HG02973 (cell line): Measurements from ENCODE around the gene EPHB2.

Experiments used
- ATAC-seq: cut with Tn5 transposase; IDR thresholded peaks from one replicate; pipeline ENCODE4 v1.9.1; 2021; ENCODE audit warnings: moderate library complexity; ENCODE audit not compliant: unreplicated experiment

Gene EPHB2

GRCh38 chr1:22852144-22852655 lies 141.6 kb downstream of the EPHB2 start:
- no peak for ATAC-seq

- no peak for ATAC-seq
Measured at GRCh38 chr1:22853651-22854185, 143.1 kb downstream of the EPHB2 start.

- no peak for ATAC-seq
Measured at GRCh38 chr1:22854688-22855565, 144.3 kb downstream of the EPHB2 start.

GRCh38 chr1:22855668-22856606 lies 145.3 kb downstream of the EPHB2 start:
- no peak for ATAC-seq

GRCh38 chr1:22857661-22858060 lies 147.0 kb downstream of the EPHB2 start:
- ATAC-seq, result no peak

- ATAC-seq, result no peak
Measured at GRCh38 chr1:22860414-22860800, 149.8 kb downstream of the EPHB2 start.

GRCh38 chr1:22860883-22861385 lies 150.3 kb downstream of the EPHB2 start:
- no peak for ATAC-seq

- no peak for ATAC-seq
Measured at GRCh38 chr1:22861764-22862440, 151.3 kb downstream of the EPHB2 start.

GRCh38 chr1:22862752-22863151 lies 152.1 kb downstream of the EPHB2 start:
- no peak for ATAC-seq

GRCh38 chr1:22863766-22864165 lies 153.1 kb downstream of the EPHB2 start:
- ATAC-seq, result no peak

GRCh38 chr1:22864886-22865285 lies 154.2 kb downstream of the EPHB2 start:
- no peak for ATAC-seq

- ATAC-seq, result no peak
Measured at GRCh38 chr1:22865736-22866135, 155.1 kb downstream of the EPHB2 start.

- ATAC-seq, result no peak
Measured at GRCh38 chr1:22866868-22867267, 156.2 kb downstream of the EPHB2 start.

- ATAC-seq, result no peak
Measured at GRCh38 chr1:22868331-22868730, 157.7 kb downstream of the EPHB2 start.

GRCh38 chr1:22869325-22869724 lies 158.7 kb downstream of the EPHB2 start:
- ATAC-seq, result no peak

GRCh38 chr1:22870201-22870871 lies 159.7 kb downstream of the EPHB2 start:
- no peak for ATAC-seq

- ATAC-seq, result no peak
Measured at GRCh38 chr1:22872981-22873664, 162.5 kb downstream of the EPHB2 start.

- ATAC-seq, result no peak
Measured at GRCh38 chr1:22874785-22875184, 164.1 kb downstream of the EPHB2 start.

- ATAC-seq, result no peak
Measured at GRCh38 chr1:22875241-22875640, 164.6 kb downstream of the EPHB2 start.
